Measurements from ENCODE around the gene NEURL4.

GRCh38 chr17:7327056-7327455 lies 2.1 kb downstream of the NEURL4 start:
- TF ChIP-seq CTCF (IDR thresholded peaks at IDR 0.05) = no peak
- no peak for TF ChIP-seq SIN3A (IDR thresholded peaks at IDR 0.05; ENCODE audit: borderline replicate concordance, low read depth, low read length)

All from SK-N-SH (cell line).